Activated CD8-positive, alpha-beta memory T cell treated with anti-CD3 and anti-CD28 coated beads, Interleukin-2, amount 50 U/mL, for 24 hours (primary cell): ENCODE results near the gene TECPR1.

Experiments used
- DNase-seq: peaks from one replicate; pipeline ENCODE4 v3.0.0-alpha.2; 2020; ENCODE audit errors: extremely low read depth

Gene TECPR1

GRCh38 chr7:98242934-98243333 lies 9.1 kb downstream of the TECPR1 start:
- DNase-seq: no peak

- no peak for DNase-seq
Measured at GRCh38 chr7:98242342-98242741, 9.7 kb downstream of the TECPR1 start.

GRCh38 chr7:98241674-98242241 lies 10.3 kb downstream of the TECPR1 start:
- no peak for DNase-seq

- DNase-seq: no peak
Measured at GRCh38 chr7:98240961-98241673, 10.9 kb downstream of the TECPR1 start.

- no peak for DNase-seq
Measured at GRCh38 chr7:98238976-98239375, 13.1 kb downstream of the TECPR1 start.

GRCh38 chr7:98238076-98238475 lies 14.0 kb downstream of the TECPR1 start:
- DNase-seq: no peak

- no peak for DNase-seq
Measured at GRCh38 chr7:98236355-98237185, 15.5 kb downstream of the TECPR1 start.

GRCh38 chr7:98235901-98236300 lies 16.1 kb downstream of the TECPR1 start:
- DNase-seq: no peak

- DNase-seq: no peak
Measured at GRCh38 chr7:98234429-98235147, 17.4 kb downstream of the TECPR1 start.

GRCh38 chr7:98233219-98234070 lies 18.6 kb downstream of the TECPR1 start:
- no peak for DNase-seq

- DNase-seq: no peak
Measured at GRCh38 chr7:98232799-98233198, 19.2 kb downstream of the TECPR1 start.

GRCh38 chr7:98232263-98232585 lies 19.8 kb downstream of the TECPR1 start:
- DNase-seq: no peak

- no peak for DNase-seq
Measured at GRCh38 chr7:98231493-98232262, 20.4 kb downstream of the TECPR1 start.

GRCh38 chr7:98230746-98231471 lies 21.1 kb downstream of the TECPR1 start:
- no peak for DNase-seq

GRCh38 chr7:98229991-98230745 lies 21.9 kb downstream of the TECPR1 start:
- no peak for DNase-seq

- no peak for DNase-seq
Measured at GRCh38 chr7:98229441-98229840, 22.6 kb downstream of the TECPR1 start.

- no peak for DNase-seq
Measured at GRCh38 chr7:98228801-98229200, 23.2 kb downstream of the TECPR1 start.

- no peak for DNase-seq
Measured at GRCh38 chr7:98227939-98228338, 24.1 kb downstream of the TECPR1 start.

- DNase-seq: no peak
Measured at GRCh38 chr7:98225913-98226614, 26.0 kb downstream of the TECPR1 start.
